ENCODE results near the gene KMO. TPM values are rescaled to one million over a fixed set of nuclear protein-coding genes. Genes with fewer than 3 reads are reported as not detected.

The KMO gene
- total RNA-seq, 4 donors from 2014 or later, result 0.04 to 0.19 (median 0.07) TPM

- TF ChIP-seq POLR2A (IDR thresholded peaks at IDR 0.05), result no peak
- TF ChIP-seq CTCF (IDR thresholded peaks at IDR 0.05), result no peak
- H3K4me1 ChIP-seq, result peaks cover 0 to 30% (median 0%) of the 10 kb centered on the region in 3 donors
- H3K9me3 ChIP-seq, result no peaks in the 10 kb centered on the region
- no peak overlapping the region for H3K27ac ChIP-seq
- intact Hi-C loops (cut with DNase I), result loop anchor here (10.0 kb wide), 1 partner anchor 372 kb away; no protein-coding TSS in a partner anchor
- no peaks in the 10 kb centered on the region for H3K27me3 ChIP-seq
- no peak for DNase-seq
- WGBS, 2 donors, result 62% methylated on average over 9 of the region's 9 CpGs
- H3K36me3 ChIP-seq, result no peaks in the 10 kb centered on the region
- no peak overlapping the region for H3K4me3 ChIP-seq
Measured at GRCh38 chr1:241612533-241613477, 80.6 kb downstream of the KMO start.

GRCh38 chr1:241614144-241614543, 82.0 kb downstream of the KMO start:
- Histone ChIP-seq H3K27ac (no peak overlapping the region), H3K9me3 (no peaks in the 10 kb centered on the region), H3K4me1 (peaks cover 0 to 19% (median 0%) of the 10 kb centered on the region in 3 donors), H3K36me3 (no peaks in the 10 kb centered on the region), H3K27me3 (no peaks in the 10 kb centered on the region), H3K4me3 (no peak overlapping the region)
- TF ChIP-seq POLR2A (IDR thresholded peaks at IDR 0.05) (no peak), CTCF (IDR thresholded peaks at IDR 0.05) (no peak)
- no peak for DNase-seq
- WGBS, 2 donors, result 89 to 90% methylated on average over 4 of the region's 4 CpGs
- intact Hi-C loops (cut with DNase I), result loop anchor here (10.0 kb wide), 1 partner anchor 371 kb away; no protein-coding TSS in a partner anchor

GRCh38 chr1:241614572-241614971, 82.4 kb downstream of the KMO start:
- Histone ChIP-seq H3K27me3 (no peaks in the 10 kb centered on the region), H3K36me3 (no peaks in the 10 kb centered on the region), H3K4me3 (no peak overlapping the region), H3K4me1 (peaks cover 0 to 16% (median 0%) of the 10 kb centered on the region in 3 donors), H3K9me3 (no peaks in the 10 kb centered on the region), H3K27ac (no peak overlapping the region)
- TF ChIP-seq CTCF (IDR thresholded peaks at IDR 0.05), result no peak
- no peak for TF ChIP-seq POLR2A (IDR thresholded peaks at IDR 0.05)
- no peak for DNase-seq
- 54 to 72% methylated on average over 4 of the region's 4 CpGs for WGBS, 2 donors
- intact Hi-C loops (cut with DNase I), result loop anchor here (10.0 kb wide), 1 partner anchor 370 kb away; no protein-coding TSS in a partner anchor

GRCh38 chr1:241615043-241615974, 83.1 kb downstream of the KMO start:
- TF ChIP-seq POLR2A (IDR thresholded peaks at IDR 0.05) (no peak), CTCF (IDR thresholded peaks at IDR 0.05) (no peak)

More at GRCh38 chr1:241615043-241615974, 83.1 kb downstream of the KMO start:
- DNase-seq, result no peak
- Histone ChIP-seq H3K27me3 (no peaks in the 10 kb centered on the region), H3K9me3 (no peaks in the 10 kb centered on the region), H3K4me1 (peaks cover 0 to 9% (median 0%) of the 10 kb centered on the region in 3 donors), H3K27ac (no peak overlapping the region), H3K4me3 (no peak overlapping the region), H3K36me3 (no peaks in the 10 kb centered on the region)
- WGBS, 2 donors, result 79 to 85% methylated on average over 7 of the region's 8 CpGs
- intact Hi-C loops (cut with DNase I), result loop anchor here (10.0 kb wide), 1 partner anchor 369 kb away; no protein-coding TSS in a partner anchor

All from esophagus squamous epithelium (tissue), 5 donors.